SU-DHL-6 (cell line): Measurements from ENCODE around the gene SREBF1.

ENCODE experiments used
- EZH2phosphoT487 ChIP-seq: fragments of 200-600 bp; sonication (generic), shearing (Covaris generic); conservative IDR thresholded peaks from 2 replicates; pipeline ENCODE4 v1.6.1; 2018; ENCODE audit warnings: mild to moderate bottlenecking, antibody characterized with exemption, low read length, moderate library complexity, mixed read lengths
- TF ChIP-seq, protein P1 (sequence below): fragments of 200-600 bp; sonication (generic); IDR thresholded peaks from one replicate; pipeline ENCODE4 v1.5.1; 2017; ENCODE audit warnings: antibody characterized with exemption, mild to moderate bottlenecking, low read length, moderate library complexity; ENCODE audit not compliant: insufficient read depth, poor library complexity, severe bottlenecking

- TF ChIP-seq, protein P1, sequence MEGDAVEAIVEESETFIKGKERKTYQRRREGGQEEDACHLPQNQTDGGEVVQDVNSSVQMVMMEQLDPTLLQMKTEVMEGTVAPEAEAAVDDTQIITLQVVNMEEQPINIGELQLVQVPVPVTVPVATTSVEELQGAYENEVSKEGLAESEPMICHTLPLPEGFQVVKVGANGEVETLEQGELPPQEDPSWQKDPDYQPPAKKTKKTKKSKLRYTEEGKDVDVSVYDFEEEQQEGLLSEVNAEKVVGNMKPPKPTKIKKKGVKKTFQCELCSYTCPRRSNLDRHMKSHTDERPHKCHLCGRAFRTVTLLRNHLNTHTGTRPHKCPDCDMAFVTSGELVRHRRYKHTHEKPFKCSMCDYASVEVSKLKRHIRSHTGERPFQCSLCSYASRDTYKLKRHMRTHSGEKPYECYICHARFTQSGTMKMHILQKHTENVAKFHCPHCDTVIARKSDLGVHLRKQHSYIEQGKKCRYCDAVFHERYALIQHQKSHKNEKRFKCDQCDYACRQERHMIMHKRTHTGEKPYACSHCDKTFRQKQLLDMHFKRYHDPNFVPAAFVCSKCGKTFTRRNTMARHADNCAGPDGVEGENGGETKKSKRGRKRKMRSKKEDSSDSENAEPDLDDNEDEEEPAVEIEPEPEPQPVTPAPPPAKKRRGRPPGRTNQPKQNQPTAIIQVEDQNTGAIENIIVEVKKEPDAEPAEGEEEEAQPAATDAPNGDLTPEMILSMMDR, result no peak
- TF ChIP-seq EZH2phosphoT487, result no peak
Measured at GRCh38 chr17:17824119-17824782, 12.5 kb downstream of the SREBF1 start.
